Measurements from ENCODE around the gene SRGAP3. TPM values are rescaled to one million over a fixed set of nuclear protein-coding genes. Genes with fewer than 3 reads are reported as not detected.

The SRGAP3 gene
- total and polyA plus RNA-seq, 2 donors (not counting 1 experiment from before 2014, with no cell fraction given): 0.92 to 12.4 TPM

DNA sequence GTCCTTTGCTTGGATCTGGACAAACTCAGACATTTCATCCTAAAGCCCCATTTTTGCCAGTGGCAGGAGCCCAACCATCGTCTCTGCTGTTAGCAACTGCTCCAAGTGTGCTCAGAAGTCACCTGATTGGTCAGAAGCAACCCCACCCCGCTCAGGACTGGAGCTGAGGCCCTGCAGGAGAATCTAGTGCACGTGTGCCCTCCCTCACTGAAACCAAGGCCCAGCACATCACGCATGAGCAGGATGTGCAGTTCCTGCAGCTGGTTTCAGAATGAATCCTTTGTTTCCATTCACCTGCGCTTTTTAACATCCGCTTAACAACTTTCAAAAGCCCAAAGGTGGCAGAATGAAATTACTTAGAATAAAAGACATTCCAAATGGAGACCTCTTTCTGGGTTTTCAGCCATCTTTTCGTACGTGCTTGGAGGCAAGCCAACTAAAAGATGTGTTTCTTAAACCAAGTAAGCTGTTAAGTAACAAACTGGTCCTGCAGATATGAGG lies 81.2 kb downstream of the SRGAP3 start:
- Histone ChIP-seq H3K4me3 (replicated peaks in 1 of 4; ENCODE audit: control extremely low read depth in 1 of 4, insufficient read depth in 1 of 4, low read depth in 3 of 4, low read length in 4 of 4) (no peak overlapping the region), H4K20me1 (ENCODE audit: control insufficient read depth, extremely low read depth, insufficient read depth, low read length) (no peaks in the 10 kb centered on the region), H3K27ac (ENCODE audit: insufficient read depth, low read length) (no peak overlapping the region), H3K9me3 (ENCODE audit: control insufficient read depth, insufficient read depth, low read depth, low read length) (no peaks in the 10 kb centered on the region), H3K27me3 (ENCODE audit: control insufficient read depth, insufficient read depth, low read length) (no peaks in the 10 kb centered on the region), H3K4me1 (ENCODE audit: control insufficient read depth, extremely low read depth, insufficient read depth, low read length) (no peaks in the 10 kb centered on the region), H3K9ac (ENCODE audit: insufficient read depth, low read length) (no peak overlapping the region), H3K79me2 (ENCODE audit: control insufficient read depth, insufficient read depth, low read length) (no peaks in the 10 kb centered on the region), H2AFZ (ENCODE audit: low read length) (no peak overlapping the region), H3K4me2 (ENCODE audit: extremely low read depth, insufficient read depth, low read length) (no peak overlapping the region), H3K36me3 (ENCODE audit: control insufficient read depth, insufficient read depth, low read length) (no peaks in the 10 kb centered on the region)
- DNase-seq (ENCODE audit: low read depth in 2 of 2): no peak
- TF ChIP-seq EZH2 (IDR thresholded peaks at IDR 0.05; ENCODE audit: low read length, missing control alignments): no peak
- TF ChIP-seq, protein P1, sequence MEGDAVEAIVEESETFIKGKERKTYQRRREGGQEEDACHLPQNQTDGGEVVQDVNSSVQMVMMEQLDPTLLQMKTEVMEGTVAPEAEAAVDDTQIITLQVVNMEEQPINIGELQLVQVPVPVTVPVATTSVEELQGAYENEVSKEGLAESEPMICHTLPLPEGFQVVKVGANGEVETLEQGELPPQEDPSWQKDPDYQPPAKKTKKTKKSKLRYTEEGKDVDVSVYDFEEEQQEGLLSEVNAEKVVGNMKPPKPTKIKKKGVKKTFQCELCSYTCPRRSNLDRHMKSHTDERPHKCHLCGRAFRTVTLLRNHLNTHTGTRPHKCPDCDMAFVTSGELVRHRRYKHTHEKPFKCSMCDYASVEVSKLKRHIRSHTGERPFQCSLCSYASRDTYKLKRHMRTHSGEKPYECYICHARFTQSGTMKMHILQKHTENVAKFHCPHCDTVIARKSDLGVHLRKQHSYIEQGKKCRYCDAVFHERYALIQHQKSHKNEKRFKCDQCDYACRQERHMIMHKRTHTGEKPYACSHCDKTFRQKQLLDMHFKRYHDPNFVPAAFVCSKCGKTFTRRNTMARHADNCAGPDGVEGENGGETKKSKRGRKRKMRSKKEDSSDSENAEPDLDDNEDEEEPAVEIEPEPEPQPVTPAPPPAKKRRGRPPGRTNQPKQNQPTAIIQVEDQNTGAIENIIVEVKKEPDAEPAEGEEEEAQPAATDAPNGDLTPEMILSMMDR (conservative IDR thresholded peaks at IDR 0.05 in 1 of 2, IDR thresholded peaks at IDR 0.05 in 1 of 2; ENCODE audit: low read depth in 1 of 2, low read length in 2 of 2): no peak

DNA sequence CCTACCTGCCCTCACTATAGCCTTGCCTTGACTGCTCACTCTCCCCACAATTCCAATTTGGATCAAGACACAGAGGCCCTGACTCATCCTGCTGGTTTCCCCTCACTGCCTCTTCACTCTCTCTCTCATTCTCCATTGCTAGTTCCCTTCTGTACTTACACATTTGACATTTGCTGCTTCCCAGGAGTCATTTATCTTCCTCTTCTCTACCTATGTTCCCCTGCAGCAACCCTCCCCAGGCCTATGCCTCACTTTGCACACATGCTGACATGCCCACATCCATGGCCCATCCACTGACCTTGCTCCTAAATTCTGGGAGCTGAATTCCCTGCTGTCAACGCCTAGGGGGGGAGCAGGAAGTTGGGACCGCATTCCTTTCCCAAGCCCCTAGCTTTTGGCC lies 82.2 kb downstream of the SRGAP3 start:
- DNase-seq (ENCODE audit: low read depth in 2 of 2): no peak
- Histone ChIP-seq H3K4me2 (ENCODE audit: extremely low read depth, insufficient read depth, low read length) (no peak overlapping the region), H3K27me3 (ENCODE audit: control insufficient read depth, insufficient read depth, low read length) (no peaks in the 10 kb centered on the region), H3K9ac (ENCODE audit: insufficient read depth, low read length) (no peak overlapping the region), H3K27ac (ENCODE audit: insufficient read depth, low read length) (no peak overlapping the region), H4K20me1 (ENCODE audit: control insufficient read depth, extremely low read depth, insufficient read depth, low read length) (no peaks in the 10 kb centered on the region), H2AFZ (ENCODE audit: low read length) (no peak overlapping the region), H3K36me3 (ENCODE audit: control insufficient read depth, insufficient read depth, low read length) (no peaks in the 10 kb centered on the region), H3K4me1 (ENCODE audit: control insufficient read depth, extremely low read depth, insufficient read depth, low read length) (no peaks in the 10 kb centered on the region), H3K4me3 (replicated peaks in 1 of 4; ENCODE audit: control extremely low read depth in 1 of 4, insufficient read depth in 1 of 4, low read depth in 3 of 4, low read length in 4 of 4) (no peak overlapping the region), H3K79me2 (ENCODE audit: control insufficient read depth, insufficient read depth, low read length) (no peaks in the 10 kb centered on the region), H3K9me3 (ENCODE audit: control insufficient read depth, insufficient read depth, low read depth, low read length) (no peaks in the 10 kb centered on the region)
- TF ChIP-seq, protein P1 (conservative IDR thresholded peaks at IDR 0.05 in 1 of 2, IDR thresholded peaks at IDR 0.05 in 1 of 2; ENCODE audit: low read depth in 1 of 2, low read length in 2 of 2): no peak
- TF ChIP-seq EZH2 (IDR thresholded peaks at IDR 0.05; ENCODE audit: low read length, missing control alignments): no peak

DNA sequence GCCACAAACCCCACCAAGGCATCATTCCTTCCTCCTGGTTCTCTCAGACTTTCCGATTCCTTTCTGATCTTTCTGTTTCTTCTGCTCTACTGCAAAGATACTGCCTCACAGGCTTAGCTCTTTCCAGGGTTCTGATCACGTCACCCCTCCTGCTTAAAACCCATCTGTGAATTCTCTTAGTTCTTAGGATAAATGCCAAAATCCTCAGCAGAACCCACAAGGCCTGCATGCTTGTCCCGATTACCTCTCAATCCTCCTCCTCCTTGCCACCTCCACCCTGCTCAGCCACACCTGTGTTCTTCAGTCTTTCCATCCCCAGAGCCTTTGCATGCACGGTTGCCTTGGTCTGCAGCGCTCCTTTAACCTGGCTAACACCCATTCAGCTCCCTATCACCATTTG lies 84.0 kb downstream of the SRGAP3 start:
- no peak overlapping the region for H3K4me2 ChIP-seq (ENCODE audit: extremely low read depth, insufficient read depth, low read length)
- H2AFZ ChIP-seq (ENCODE audit: low read length): no peak overlapping the region
- H3K9ac ChIP-seq (ENCODE audit: insufficient read depth, low read length): no peak overlapping the region
- H3K4me3 ChIP-seq (replicated peaks in 1 of 4; ENCODE audit: control extremely low read depth in 1 of 4, insufficient read depth in 1 of 4, low read depth in 3 of 4, low read length in 4 of 4): no peak overlapping the region
- H3K4me1 ChIP-seq (ENCODE audit: control insufficient read depth, extremely low read depth, insufficient read depth, low read length): no peaks in the 10 kb centered on the region
- no peaks in the 10 kb centered on the region for H3K79me2 ChIP-seq (ENCODE audit: control insufficient read depth, insufficient read depth, low read length)
- H3K36me3 ChIP-seq (ENCODE audit: control insufficient read depth, insufficient read depth, low read length): no peaks in the 10 kb centered on the region
- TF ChIP-seq, protein P1 (conservative IDR thresholded peaks at IDR 0.05 in 1 of 2, IDR thresholded peaks at IDR 0.05 in 1 of 2; ENCODE audit: low read depth in 1 of 2, low read length in 2 of 2): no peak
- TF ChIP-seq EZH2 (IDR thresholded peaks at IDR 0.05; ENCODE audit: low read length, missing control alignments): no peak
- H3K27ac ChIP-seq (ENCODE audit: insufficient read depth, low read length): no peak overlapping the region
- no peaks in the 10 kb centered on the region for H3K27me3 ChIP-seq (ENCODE audit: control insufficient read depth, insufficient read depth, low read length)
- DNase-seq (ENCODE audit: low read depth in 2 of 2): no peak
- no peaks in the 10 kb centered on the region for H4K20me1 ChIP-seq (ENCODE audit: control insufficient read depth, extremely low read depth, insufficient read depth, low read length)
- no peaks in the 10 kb centered on the region for H3K9me3 ChIP-seq (ENCODE audit: control insufficient read depth, insufficient read depth, low read depth, low read length)
